Measurements from ENCODE around the gene CALML5. TPM values are rescaled to one million over a fixed set of nuclear protein-coding genes. Genes with fewer than 3 reads are reported as not detected.
A peak's percentile ranks its signal among the peaks of the same experiment; 100 is the strongest.

Gene CALML5
- total and polyA plus RNA-seq, 9 of the 15 experiments (the other 6 are each of a cell fraction or from before 2014, with no cell fraction given), result not detected

DNA sequence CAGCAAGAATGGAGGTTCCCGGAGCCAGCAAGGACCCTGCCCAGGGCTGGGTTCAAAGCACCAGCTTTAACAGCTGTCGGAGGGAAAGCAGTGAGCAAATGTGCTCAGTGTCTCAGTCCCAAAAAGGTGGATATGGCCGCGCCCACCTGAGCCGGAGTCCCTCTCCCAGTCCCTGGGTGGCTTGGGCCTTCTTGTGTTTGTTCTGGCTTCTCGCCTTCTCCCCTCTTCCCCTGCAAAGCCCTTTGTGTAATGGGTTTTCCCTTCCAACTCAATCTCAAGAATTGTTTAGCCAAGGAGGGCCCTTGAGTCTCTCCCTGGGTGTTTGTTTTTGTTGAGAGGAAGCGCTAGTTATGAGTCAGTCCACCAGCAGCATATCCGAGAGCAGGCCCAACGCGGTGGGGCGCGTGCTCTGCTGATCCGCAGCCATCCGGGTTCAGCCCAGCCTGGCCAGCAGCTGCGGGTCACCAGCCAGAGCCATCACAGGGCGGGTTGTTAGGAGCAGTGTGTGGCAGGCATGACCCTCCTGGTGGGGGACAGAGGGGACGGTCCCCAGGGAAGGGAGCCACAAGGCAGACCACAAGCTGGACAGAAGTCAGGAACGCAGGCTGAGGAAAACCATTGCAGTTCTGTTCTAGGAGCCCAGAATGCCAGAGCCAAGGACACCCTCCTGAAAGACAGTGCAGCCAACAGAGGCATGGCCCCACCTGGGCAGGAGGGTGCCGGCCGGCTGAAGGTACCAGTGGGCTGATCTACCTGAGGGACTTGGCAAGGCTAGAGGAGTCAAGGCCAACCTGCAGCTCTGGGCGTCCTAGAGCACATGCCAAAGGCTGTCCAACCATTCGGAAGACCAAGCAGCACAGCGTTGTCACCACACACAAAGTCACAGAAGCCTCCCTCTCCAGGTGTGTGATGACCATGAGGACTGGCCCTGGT is 46.7 kb upstream of the CALML5 start (continued):
- TF ChIP-seq JUN (IDR thresholded peaks at IDR 0.05; ENCODE audit: borderline replicate concordance, low read depth, low read length) (peak; percentile 37; the same call in 1 of the 2 replicates), JUN (CRISPR knock-in tag; IDR thresholded peaks at IDR 0.05; ENCODE audit: borderline replicate concordance) (no peak), RBFOX2 (IDR thresholded peaks at IDR 0.05; ENCODE audit: low read depth, low read length) (peak; percentile 58), NRF1 (conservative IDR thresholded peaks at IDR 0.05 in 1 of 2, IDR thresholded peaks at IDR 0.05 in 1 of 2) (peak; percentile 41 to 51; a peak in 3 of 4 replicates), BCOR (IDR thresholded peaks at IDR 0.05) (no peak), DMBX1 (CRISPR knock-in tag; IDR thresholded peaks at IDR 0.05; ENCODE audit: borderline replicate concordance) (peak; percentile 90), ZNF445 (CRISPR knock-in tag; IDR thresholded peaks at IDR 0.05; ENCODE audit: low read depth) (no peak), HDAC3 (IDR thresholded peaks at IDR 0.05; ENCODE audit: borderline replicate concordance, partially characterized antibody) (no peak), ZNF695 (CRISPR knock-in tag; IDR thresholded peaks at IDR 0.05) (no peak), FUS (optimal IDR thresholded peaks at IDR 0.05; ENCODE audit: low read depth, low read length) (no peak)
- TF ChIP-seq, protein P1, sequence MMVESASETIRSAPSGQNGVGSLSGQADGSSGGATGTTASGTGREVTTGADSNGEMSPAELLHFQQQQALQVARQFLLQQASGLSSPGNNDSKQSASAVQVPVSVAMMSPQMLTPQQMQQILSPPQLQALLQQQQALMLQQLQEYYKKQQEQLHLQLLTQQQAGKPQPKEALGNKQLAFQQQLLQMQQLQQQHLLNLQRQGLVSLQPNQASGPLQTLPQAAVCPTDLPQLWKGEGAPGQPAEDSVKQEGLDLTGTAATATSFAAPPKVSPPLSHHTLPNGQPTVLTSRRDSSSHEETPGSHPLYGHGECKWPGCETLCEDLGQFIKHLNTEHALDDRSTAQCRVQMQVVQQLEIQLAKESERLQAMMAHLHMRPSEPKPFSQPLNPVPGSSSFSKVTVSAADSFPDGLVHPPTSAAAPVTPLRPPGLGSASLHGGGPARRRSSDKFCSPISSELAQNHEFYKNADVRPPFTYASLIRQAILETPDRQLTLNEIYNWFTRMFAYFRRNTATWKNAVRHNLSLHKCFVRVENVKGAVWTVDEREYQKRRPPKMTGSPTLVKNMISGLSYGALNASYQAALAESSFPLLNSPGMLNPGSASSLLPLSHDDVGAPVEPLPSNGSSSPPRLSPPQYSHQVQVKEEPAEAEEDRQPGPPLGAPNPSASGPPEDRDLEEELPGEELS (CRISPR knock-in tag; IDR thresholded peaks at IDR 0.05; ENCODE audit: borderline replicate concordance), result no peak
- TF ChIP-seq, protein P2, sequence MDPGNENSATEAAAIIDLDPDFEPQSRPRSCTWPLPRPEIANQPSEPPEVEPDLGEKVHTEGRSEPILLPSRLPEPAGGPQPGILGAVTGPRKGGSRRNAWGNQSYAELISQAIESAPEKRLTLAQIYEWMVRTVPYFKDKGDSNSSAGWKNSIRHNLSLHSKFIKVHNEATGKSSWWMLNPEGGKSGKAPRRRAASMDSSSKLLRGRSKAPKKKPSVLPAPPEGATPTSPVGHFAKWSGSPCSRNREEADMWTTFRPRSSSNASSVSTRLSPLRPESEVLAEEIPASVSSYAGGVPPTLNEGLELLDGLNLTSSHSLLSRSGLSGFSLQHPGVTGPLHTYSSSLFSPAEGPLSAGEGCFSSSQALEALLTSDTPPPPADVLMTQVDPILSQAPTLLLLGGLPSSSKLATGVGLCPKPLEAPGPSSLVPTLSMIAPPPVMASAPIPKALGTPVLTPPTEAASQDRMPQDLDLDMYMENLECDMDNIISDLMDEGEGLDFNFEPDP (CRISPR knock-in tag; IDR thresholded peaks at IDR 0.05), result no peak
- TF ChIP-seq, protein P3, sequence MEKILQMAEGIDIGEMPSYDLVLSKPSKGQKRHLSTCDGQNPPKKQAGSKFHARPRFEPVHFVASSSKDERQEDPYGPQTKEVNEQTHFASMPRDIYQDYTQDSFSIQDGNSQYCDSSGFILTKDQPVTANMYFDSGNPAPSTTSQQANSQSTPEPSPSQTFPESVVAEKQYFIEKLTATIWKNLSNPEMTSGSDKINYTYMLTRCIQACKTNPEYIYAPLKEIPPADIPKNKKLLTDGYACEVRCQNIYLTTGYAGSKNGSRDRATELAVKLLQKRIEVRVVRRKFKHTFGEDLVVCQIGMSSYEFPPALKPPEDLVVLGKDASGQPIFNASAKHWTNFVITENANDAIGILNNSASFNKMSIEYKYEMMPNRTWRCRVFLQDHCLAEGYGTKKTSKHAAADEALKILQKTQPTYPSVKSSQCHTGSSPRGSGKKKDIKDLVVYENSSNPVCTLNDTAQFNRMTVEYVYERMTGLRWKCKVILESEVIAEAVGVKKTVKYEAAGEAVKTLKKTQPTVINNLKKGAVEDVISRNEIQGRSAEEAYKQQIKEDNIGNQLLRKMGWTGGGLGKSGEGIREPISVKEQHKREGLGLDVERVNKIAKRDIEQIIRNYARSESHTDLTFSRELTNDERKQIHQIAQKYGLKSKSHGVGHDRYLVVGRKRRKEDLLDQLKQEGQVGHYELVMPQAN (IDR thresholded peaks at IDR 0.05; ENCODE audit: borderline replicate concordance), result no peak
- TF ChIP-seq, protein P4, sequence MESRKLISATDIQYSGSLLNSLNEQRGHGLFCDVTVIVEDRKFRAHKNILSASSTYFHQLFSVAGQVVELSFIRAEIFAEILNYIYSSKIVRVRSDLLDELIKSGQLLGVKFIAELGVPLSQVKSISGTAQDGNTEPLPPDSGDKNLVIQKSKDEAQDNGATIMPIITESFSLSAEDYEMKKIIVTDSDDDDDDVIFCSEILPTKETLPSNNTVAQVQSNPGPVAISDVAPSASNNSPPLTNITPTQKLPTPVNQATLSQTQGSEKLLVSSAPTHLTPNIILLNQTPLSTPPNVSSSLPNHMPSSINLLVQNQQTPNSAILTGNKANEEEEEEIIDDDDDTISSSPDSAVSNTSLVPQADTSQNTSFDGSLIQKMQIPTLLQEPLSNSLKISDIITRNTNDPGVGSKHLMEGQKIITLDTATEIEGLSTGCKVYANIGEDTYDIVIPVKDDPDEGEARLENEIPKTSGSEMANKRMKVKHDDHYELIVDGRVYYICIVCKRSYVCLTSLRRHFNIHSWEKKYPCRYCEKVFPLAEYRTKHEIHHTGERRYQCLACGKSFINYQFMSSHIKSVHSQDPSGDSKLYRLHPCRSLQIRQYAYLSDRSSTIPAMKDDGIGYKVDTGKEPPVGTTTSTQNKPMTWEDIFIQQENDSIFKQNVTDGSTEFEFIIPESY (CRISPR knock-in tag; IDR thresholded peaks at IDR 0.05), result peak; percentile 57; the same call in 1 of the 2 replicates
- TF ChIP-seq, protein P5, sequence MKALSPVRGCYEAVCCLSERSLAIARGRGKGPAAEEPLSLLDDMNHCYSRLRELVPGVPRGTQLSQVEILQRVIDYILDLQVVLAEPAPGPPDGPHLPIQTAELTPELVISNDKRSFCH (CRISPR knock-in tag; IDR thresholded peaks at IDR 0.05), result no peak
- TF ChIP-seq, protein P5 (tag; IDR thresholded peaks at IDR 0.05), result 0 out of 2 replicates have a peak, but pooled peaks have one; percentile 51
